GM21528 (cell line): Measurements from ENCODE around the gene GATA1.
"Not testable (repeated sequence)": the region's sequence is repeated elsewhere in the genome, so short reads cannot be mapped to it uniquely, and the experiment has no call there.

ENCODE experiments used
- ATAC-seq: cut with Tn5 transposase; IDR thresholded peaks from one replicate; pipeline ENCODE4 v1.9.1; 2021; ENCODE audit warnings: mild to moderate bottlenecking, moderate library complexity; ENCODE audit not compliant: unreplicated experiment, low FRiP score

The GATA1 gene

DNA sequence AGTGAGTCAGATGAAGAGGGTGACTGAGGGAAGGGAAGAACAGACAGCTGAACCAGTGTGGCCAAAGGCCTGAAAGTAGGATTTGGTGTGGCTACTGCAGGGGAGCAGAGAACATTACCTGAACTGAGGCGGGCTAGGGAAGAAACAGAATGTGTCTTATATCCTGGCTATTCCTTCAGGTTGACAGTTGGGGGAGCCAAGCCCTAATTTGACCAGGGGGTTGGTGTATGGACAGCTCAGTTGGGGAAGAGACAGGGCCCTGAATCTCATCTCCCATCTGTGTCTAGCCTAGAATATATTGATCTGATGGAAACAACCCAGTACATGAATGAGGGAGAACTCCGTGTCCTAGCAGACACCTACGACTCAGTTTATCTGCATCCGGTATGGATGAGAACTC lies 19.7 kb downstream of the GATA1 start:
- ATAC-seq, result no peak

- ATAC-seq, result no peak
Observed at GRCh38 chrX:48813644-48814043, 27.3 kb downstream of the GATA1 start.

DNA sequence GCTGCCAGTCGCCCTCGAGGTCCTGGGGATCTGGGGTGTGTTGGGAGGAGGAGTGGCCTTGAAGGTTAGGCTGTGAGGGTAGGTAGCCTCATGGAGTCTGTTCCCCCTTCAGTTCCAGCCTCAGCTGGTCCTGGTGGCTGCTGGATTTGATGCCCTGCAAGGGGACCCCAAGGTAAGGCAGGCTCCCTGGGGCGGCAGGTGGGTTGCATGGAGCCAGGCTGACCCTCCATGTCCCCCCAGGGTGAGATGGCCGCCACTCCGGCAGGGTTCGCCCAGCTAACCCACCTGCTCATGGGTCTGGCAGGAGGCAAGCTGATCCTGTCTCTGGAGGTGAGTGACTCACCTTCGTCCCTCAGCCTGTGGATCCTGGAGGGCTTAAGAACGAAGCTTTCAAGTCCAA lies 28.3 kb downstream of the GATA1 start:
- no peak for ATAC-seq

DNA sequence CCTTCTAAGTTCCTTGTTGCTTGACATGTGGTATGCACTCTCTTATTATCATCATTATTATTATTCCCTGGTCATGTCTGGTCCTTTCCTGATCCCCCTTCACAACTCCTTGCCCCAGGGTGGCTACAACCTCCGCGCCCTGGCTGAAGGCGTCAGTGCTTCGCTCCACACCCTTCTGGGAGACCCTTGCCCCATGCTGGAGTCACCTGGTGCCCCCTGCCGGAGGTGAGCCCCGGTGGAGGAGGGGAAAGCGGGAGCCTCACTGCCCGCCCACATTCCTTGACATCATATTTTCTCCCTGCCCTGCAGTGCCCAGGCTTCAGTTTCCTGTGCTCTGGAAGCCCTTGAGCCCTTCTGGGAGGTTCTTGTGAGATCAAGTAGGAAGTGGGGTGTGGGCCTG lies 28.9 kb downstream of the GATA1 start:
- no peak for ATAC-seq

GRCh38 chrX:48816014-48816810 lies 29.8 kb downstream of the GATA1 start:
- no peak for ATAC-seq

GRCh38 chrX:48818098-48818497 lies 31.7 kb downstream of the GATA1 start:
- no peak for ATAC-seq

DNA sequence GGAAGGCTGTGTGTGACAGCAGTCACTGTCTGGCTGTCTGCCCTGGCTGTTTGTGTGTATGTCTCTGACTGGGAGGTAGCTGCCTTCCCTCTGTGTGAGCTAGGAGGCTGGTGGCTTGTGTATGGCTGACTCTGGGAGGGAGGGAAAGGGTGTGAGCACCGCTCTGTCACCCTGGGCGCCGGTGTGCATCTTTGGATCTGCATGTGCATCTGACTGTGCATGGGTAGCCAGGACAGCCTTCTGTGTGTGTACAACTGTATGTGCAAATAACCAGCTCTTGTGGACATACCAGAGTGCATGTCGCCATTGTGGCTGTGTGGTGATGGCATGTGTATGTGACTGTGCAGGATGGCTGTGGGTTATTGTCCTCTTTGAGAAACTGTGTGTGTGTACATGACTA lies 32.5 kb downstream of the GATA1 start:
- no peak for ATAC-seq

DNA sequence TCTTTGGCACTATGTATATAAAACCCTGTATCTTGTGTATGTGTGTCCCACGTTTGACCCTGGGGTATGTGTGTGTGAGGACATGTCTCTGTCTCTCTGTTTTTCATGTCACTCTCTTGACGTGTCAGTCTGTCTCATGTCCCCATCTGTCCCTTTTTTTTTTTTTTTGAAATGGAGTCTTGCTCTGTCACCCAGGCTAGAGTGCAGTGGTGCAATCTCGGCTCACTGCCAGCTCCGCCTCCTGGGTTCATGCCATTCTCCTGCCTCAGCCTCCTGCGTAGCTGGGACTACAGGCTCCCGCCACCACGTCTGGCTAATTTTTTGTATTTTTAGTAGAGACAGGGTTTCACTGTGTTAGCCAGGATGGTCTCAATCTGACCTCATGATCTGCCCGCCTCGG lies 33.0 kb downstream of the GATA1 start:
- not testable (repeated sequence) for ATAC-seq

- no peak for ATAC-seq
Observed at GRCh38 chrX:48823053-48823452, 36.7 kb downstream of the GATA1 start.

- ATAC-seq, result no peak
Observed at GRCh38 chrX:48824066-48824465, 37.7 kb downstream of the GATA1 start.

DNA sequence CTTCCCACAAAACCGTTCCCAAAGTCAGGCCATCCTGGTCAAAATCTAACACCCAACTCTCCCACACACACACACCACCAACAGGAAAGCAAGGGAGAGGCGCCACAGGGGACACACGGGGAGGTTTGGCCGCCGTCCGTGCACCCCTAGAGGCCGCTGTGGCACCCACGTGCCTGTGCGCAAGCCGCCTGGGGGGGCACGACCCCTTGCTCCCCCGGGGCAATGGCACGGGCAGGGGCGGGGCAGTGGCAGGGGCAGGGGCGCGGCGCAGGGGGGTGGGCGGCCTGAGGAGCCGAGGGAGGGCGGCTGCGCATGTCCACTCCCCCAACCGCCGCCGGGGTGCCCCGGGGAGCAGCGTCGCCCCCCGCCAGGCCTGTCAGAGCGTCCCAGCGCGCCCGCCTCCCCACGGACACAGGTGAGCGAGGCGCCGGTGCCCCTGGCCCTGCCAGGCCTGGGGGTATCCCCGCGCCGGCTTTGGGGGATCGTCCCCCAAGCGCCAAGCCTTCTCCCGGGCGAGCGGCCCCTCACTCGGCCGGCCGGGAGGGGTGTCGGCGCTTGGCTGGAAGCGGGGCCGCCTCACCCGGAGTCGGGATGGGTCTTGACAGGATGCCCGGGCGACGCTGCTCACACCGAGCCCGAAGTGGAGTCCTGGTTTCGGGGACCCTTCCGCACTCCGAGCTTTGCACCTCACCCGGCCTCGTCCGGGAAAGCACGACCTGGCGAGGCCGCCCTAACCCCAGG lies 39.9 kb downstream of the GATA1 start, which contains the start of gene ERAS:
Gene ERAS, plus strand, starts transcription at position 379 of the 741 bp plus-strand sequence. CDS start 2,611 bp downstream, outside the sequence.
- ATAC-seq, result no peak

- ATAC-seq, result no peak
Observed at GRCh38 chrX:48826876-48827653, 40.7 kb downstream of the GATA1 start.

GRCh38 chrX:48827654-48827968 lies 41.2 kb downstream of the GATA1 start:
- ATAC-seq, result no peak

DNA sequence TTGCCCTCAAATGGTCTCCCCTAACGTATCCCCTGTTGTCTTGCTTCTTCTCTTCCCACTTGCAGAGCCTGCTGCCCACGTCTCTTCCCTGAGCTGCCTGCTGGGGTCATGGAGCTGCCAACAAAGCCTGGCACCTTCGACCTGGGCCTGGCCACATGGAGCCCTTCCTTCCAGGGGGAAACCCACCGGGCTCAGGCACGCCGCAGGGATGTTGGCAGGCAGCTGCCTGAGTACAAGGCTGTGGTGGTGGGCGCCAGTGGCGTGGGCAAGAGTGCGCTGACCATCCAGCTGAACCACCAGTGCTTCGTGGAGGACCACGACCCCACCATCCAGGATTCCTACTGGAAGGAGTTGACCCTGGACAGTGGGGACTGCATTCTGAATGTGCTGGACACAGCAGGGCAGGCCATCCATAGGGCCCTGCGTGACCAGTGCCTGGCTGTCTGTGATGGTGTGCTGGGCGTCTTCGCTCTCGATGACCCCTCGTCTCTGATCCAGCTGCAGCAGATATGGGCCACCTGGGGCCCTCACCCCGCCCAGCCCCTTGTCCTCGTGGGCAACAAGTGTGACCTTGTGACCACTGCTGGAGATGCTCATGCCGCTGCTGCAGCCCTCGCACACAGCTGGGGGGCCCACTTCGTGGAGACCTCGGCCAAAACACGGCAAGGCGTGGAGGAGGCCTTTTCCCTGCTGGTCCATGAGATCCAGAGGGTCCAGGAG lies 42.8 kb downstream of the GATA1 start:
- no peak for ATAC-seq

- ATAC-seq, result no peak
Observed at GRCh38 chrX:48831136-48831908, 44.9 kb downstream of the GATA1 start.

GRCh38 chrX:48831909-48832291 lies 45.5 kb downstream of the GATA1 start:
- ATAC-seq, result no peak

DNA sequence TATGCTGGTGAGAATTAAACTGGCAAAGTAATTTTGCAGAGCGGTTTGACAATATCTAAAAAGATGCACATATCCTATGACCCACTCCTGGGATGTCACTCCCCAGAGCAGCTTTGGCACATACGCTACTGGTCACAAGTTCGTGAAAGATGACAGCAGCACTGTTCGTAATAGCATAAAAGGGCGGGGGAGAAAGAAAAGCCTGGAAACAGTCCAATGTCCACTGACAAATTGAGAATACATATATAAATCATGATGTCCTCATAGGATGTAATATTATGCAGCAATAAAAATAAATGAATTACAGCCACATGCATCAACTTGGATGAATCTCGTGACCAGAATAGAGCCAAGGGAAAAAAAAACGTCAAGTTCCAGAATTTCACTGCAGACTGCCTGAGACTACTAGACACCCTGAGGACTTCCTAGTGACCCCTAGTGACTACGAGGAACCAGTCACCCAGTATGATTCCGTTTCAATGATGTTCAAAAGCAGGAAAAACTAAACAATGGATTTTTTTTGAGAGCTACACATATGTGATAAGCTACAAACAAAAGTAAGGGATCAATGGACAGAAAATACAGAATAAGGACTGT lies 47.2 kb downstream of the GATA1 start:
- ATAC-seq, result no peak

DNA sequence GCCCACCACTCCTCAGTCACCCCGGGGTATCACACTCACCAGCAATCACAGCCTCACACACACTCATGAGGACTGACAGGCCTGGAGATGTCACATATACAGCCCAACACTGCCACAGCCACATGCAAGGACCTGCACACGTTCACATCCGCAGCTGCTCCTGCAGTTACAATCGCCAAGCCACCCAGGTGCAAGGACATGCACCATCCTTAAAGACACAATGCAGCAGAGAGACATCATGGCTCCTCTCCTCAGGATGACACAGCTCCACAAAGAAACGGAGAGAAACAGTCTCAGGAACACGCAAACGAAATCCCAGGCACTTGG lies 48.0 kb downstream of the GATA1 start:
- ATAC-seq, result no peak

DNA sequence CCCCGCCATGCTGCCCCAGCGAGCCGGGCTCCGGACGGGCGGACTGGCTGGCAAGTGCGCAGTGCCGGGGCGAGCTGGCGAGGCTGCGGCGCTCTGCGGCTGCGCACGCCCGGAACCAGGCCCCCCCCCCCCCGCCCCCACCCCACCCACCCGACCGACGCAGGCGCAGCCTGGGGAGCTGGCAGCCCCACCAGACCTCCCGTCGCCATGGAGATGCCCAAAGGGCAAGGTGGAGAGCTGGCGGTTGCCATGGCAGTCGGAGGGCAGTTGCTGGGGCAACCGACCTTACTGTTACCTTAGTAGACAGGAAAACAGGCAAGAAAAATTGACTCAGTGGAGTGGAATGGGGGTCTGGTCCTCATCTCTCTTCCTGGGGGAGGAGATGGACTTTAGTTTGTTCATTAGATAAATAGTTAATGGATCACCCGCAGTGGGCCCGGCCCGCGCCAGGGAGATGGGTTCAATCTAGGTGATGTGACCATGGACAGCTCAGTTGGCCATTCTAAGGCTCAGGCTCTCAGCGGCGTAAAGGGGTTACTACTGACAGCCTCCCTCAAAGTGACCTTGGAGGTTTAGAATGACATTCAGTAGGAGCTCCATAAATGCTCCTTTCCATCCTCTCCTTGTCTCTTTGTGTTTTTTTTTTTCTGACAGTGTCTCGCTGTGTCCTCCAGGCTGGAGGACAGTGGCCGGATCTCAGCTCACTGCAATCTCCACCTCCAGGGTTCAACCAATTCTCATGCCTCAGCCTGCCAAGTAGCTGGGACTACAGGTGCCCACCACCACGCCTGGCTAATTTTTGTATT lies 49.3 kb downstream of the GATA1 start, which contains the start of gene PCSK1N:
Gene PCSK1N, minus strand, starts transcription at position 87 of the 806 bp plus-strand sequence. Its CDS starts 78 bp downstream, at position 9.
- ATAC-seq, result no peak
